ENCODE results near the gene NOTO.

Gene NOTO

DNA sequence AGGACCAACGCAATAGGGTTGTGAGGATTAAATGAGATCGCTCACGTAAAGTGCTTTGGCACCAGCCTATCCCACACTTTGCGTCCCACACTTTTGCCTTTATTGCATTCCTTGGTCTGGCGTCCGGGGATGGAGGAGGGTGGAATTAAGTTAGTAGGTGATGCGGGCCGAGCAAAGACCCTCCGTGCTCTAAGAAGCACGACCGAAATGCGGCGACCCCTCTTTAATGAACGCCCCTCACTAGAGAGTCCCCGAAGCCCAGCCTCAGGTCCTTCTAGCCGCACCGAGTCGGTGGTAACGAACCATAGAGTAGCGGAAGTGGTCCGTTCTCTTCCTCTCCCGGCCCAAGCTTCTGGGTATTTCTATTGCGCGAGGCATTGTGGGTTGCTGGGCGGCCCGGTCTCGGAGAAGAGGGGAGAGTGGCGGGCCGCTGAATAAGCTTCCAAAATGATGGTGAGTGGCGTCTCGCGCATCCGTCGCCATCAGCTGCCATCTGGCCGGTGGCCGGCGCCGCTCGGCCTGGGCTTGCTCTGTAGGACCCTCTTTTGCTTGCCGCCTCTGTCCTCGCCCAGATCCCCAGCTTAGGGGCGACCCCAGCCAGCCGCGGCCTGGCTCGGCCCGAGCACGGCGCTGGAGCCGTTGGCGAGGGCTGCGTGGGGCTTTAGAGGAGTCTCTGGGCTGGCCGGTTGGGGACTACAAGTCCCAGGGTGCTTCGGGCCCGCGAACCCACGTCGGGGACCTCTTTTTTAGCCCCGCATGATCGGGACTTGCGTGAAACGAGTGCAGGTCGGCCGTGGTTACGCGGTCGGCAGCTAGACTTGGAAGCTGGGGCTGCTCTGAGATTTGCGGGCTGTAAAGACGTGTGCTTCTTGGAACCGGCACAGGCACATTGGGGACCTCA, 31.8 kb downstream of the NOTO start, which contains the start of gene CCT7:
Gene CCT7, plus strand, starts transcription at position 377 of the 901 bp plus-strand sequence. Its CDS starts 71 bp downstream, at position 448.
- DNase-seq (ENCODE audit: low spot score) = peak; percentile 89

DNA sequence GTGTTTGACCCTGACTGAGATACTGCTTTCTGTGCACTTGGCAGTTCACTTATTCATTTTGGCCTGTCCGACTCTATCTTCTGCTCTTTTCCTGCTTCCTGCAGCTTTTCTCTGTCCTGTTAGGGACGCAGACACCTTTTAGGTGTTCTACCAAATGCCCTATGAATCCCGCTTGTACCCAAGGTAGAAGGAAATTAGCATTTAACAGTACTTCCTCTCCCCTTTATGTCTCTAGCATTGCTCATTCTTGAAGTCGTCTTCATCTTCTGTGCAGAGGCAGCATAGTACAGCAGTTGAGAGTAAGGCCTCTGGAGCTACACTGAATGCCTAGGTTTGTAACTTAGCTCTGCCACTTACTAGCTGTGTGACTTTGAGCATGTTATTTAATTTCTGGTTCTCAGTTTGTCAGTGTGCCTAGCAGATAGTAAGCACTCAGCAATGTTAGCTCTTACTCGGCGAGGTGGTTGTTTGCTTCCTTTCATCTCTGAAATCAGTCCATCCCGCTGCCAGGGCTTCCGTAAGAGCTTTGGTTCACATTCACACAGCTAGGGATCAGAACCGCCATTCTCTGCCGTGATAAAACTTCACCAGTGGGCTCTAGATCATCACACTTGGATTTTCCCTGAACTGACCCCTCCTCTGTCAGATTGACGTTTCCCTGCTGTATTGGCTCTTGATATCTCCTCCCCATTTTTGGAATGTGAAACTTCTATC, 33.1 kb downstream of the NOTO start:
- no peak for DNase-seq (ENCODE audit: low spot score)

DNA sequence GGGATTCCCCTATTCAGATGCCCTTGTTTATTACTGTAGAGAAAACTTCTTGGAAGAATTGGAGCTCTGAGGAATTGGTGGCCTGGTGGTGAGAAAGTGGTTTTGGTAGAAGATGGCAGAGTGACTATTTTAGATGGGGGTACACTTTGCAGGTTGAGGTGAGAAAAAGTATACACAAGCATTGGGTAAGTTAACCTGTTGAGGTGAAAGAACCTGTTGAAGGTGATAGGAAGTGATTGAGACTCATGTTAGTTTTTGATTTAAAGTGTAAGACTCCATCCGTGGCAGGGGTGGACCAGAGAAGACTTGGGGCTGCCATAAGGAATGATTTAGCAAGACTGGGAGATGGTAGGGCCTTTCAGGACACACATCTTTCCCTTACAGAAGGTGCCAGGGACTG, 34.8 kb downstream of the NOTO start:
- DNase-seq (ENCODE audit: low spot score) = no peak

DNA sequence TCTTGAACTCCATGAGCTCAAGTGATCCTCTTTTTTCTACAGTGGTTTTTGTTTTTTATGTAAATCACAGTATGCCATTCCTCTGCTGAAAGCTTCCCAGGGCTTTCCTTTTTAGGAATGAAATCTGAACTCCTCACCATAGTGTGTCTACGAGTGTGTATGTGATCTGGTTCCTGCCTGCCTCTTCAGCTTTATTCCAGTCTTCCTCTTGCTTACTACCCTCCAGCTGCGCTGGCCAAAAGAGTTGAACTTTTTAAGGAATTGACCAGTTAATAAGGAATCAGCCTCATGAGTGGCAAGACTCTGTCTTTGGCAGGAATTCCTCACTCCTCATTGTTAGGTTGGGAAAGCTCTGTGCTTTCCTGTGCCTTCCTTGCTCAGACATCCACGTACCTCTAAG, 35.8 kb downstream of the NOTO start:
- DNase-seq (ENCODE audit: low spot score) = no peak

DNA sequence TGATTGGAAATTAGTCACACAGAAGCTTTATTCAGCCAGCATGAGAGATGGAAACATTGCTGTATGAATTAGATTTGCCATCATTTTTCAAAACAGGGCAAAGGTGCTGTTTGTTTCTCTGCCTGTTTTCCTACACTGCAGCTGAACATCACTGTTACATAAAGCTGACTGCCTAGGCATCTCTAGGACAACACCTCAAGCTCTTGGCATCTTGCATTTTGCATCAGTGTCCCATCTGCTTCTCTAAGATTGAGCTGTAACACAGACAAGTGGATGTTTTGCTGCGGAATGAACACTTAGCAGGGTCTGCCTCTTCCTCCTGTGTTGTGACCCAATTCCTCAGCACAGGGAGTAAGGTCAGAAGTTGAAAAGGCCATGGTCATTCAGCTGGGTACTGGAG, 36.6 kb downstream of the NOTO start:
- no peak for DNase-seq (ENCODE audit: low spot score)

DNA sequence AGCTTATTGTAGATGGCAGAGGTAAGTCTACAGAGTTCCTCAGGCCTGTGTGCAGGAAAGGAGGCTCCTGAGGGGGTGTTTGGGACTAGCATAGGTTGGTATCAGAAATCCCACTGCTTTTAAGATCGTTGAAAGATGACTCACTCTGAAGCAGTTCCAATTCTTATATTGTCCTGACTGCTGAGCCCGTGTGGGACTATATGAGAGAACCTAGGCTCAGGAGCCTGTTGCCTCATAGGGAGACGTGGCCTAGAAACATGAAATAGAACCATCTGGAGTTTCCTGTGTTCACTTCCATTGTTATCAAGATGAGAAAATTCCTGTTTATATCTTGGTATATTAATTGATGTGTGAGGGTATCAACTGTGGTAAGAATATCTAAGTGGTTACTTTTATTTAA, 37.4 kb downstream of the NOTO start:
- DNase-seq (ENCODE audit: low spot score) = no peak

DNA sequence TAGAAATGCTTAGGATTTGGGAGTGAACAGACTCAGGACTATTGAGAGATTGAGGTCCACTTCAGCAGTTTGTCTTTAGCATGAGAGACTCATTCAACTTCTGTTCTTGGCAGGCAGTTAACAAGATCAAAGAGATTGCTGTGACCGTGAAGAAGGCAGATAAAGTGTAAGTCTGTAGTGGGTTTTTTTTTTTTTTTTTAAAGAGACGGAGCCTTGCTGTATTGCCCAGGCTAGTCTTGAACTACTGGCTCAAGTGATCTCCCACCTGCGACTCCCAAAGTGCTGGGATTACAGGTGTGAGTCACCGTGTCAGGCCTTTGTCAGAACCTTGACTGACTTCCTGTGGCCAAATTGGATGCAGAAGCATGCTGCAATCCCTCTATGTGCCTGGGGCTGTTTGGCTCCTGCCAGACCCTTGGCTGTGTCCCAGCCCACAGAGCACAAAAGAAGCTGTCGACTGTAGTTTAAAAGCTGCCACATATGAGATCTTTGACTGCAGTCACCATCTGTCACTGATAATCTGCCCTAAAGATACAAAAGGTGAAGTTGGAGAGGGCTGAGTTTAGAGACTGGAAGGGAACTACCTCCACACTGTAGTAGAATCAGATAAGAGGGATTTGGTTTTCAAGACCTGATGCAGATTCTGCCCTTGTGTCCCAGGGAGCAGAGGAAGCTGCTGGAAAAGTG, 41.7 kb downstream of the NOTO start:
- no peak for DNase-seq (ENCODE audit: low spot score)

DNA sequence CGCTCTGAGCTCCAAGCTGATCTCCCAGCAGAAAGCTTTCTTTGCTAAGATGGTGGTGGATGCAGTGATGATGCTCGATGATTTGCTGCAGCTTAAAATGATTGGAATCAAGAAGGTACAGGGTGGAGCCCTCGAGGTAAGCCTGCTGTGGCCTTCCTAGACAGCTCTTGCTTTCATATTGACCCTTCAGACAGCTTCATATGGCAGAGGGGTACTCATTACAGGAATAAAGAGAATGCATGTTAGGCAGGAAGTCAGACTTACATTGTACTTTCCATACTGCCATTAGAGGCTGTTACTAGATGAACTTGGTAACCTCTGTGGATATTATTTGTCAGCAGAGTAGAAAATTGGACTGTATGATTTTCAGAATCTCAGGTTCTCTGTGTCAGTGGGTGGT, 42.2 kb downstream of the NOTO start:
- DNase-seq (ENCODE audit: low spot score) = no peak

DNA sequence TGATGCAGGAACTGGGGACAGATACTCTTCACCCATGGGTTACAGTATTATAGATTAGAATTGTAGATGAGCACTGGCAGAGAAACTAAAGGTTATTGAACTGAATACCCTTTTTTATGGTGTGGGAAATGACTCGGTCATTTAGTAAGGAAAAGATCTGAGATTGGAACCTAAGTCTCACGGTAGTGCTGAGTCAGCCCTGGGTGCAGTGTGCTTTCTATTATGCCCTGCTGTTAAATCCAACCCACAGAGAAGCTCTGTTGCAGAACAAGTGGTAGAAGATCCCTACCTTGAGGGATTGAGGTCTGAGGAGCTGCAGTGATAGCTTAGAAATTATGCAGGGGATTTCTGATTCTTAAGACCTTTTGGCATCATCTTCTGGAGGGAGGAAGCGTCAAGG, 44.5 kb downstream of the NOTO start:
- DNase-seq (ENCODE audit: low spot score) = no peak

DNA sequence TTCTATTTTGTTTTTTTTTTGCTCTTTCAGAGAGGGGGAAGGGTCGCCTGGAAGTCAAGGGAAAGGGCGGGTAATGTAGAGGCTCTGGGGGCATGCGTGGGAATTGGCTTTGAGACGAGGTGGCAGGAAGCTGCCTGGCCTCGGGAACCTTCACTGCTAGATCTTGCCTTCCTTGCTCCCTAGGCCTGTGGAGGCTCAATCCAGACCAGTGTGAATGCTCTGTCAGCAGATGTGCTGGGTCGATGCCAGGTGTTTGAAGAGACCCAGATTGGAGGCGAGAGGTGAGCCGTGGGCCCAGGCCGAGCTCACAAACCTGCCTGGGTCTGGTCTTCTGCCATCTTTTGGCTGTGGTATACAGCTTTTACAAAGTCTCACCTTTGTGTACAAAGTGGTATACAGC, 47.3 kb downstream of the NOTO start:
- DNase-seq (ENCODE audit: low spot score) = no peak

DNA sequence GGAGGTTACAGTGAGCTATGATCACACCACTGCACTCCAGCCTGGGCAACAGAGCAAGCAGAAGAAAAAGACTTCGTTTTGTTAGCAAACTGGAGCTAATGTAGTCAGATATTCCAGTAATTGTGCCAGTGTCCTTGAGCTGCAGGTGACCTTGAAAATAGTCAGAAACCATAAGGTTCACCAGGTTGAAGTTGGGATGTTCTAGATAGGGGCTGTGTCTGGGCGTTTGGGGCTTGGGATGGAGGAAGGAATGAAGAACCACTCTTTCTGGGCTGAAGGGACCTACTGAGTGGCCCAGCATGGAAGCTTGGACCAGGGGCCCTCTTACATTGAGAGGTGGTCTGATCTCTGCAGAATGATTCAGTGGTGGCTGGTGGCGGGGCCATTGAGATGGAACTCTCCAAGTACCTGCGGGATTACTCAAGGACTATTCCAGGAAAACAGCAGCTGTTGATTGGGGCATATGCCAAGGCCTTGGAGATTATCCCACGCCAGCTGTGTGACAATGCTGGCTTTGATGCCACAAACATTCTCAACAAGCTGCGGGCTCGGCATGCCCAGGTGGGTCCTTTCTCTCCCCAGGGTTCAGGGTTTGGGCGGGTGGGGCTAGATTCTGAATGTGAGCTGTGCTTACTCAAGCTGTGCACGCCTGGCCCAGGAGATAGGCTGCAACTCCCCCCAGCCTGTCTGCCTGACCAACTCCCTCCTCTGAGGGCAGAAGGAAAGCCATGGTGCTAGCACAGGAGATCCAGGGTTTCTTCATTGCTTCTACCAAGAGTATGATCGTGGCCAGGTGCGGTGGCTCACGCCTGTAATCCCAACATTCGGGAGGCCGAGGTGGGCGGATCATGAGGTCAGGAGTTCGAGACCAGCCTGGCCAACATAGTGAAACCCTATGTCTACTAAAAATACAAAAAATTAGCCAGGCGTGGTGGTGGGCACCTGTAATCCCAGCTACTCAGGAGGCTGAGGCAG, 48.8 kb downstream of the NOTO start:
- DNase-seq (ENCODE audit: low spot score) = no peak

DNA sequence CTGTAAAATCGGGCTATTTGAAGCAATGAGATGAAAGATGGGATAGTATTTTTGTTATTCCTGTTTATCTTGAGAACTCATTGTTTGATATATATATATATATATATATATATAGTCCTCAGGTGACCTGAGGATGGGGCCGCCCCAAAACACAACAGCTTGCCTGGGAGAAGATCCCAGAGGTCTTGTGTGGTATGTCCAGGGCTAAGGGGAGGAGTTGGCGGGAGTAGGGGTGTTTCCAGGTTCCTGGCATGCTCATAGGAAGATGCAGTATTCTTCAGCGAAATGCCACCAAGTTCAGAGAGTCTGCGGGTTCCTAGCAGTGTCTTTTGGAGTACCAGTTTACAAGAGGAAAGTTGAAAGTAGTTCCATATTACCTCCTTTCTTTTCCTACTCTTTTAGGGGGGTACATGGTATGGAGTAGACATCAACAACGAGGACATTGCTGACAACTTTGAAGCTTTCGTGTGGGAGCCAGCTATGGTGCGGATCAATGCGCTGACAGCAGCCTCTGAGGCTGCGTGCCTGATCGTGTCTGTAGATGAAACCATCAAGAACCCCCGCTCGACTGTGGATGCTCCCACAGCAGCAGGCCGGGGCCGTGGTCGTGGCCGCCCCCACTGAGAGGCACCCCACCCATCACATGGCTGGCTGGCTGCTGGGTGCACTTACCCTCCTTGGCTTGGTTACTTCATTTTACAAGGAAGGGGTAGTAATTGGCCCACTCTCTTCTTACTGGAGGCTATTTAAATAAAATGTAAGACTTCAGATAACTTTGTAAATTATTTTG, 50.1 kb downstream of the NOTO start:
- DNase-seq (ENCODE audit: low spot score) = no peak

DNA sequence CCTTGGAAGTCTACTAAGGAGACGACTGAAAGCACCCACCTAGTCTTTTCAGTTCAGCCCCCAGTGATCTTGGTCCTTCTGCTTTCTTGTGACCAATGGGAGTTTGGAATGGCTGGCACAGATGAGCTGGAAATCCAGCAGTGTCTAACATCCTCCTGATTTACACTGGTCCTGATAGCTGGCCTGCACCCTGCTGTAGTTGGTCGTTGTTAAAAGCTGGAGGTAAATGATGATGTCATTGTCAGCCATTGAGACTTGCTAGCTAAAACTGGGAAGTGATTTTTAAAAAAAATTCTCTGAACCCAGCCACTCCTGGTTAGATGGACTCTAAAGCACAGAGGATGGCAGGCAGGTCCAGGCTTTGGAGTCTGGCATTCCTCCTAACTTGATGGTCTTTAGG, 51.0 kb downstream of the NOTO start:
- no peak for DNase-seq (ENCODE audit: low spot score)

DNA sequence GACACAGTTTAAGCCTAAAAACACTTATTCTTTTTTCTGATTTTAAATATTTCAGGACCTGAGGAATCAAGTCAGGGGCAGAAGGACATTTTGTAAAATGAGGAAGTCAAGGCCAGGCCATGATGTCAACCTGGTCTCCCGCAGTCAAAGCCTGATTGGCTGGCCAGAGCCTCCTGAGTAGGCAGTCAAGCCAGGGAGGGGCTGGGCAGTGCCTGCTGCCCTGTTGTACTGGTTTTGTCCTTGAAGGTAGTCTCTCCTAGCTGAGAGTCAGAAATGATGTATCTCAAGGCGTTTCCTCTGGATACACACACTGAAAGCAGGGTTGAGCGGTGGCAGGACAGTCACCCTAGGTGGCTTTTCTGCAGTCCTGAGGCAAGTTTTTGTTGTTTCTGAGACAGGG, 51.5 kb downstream of the NOTO start:
- no peak for DNase-seq (ENCODE audit: low spot score)

DNA sequence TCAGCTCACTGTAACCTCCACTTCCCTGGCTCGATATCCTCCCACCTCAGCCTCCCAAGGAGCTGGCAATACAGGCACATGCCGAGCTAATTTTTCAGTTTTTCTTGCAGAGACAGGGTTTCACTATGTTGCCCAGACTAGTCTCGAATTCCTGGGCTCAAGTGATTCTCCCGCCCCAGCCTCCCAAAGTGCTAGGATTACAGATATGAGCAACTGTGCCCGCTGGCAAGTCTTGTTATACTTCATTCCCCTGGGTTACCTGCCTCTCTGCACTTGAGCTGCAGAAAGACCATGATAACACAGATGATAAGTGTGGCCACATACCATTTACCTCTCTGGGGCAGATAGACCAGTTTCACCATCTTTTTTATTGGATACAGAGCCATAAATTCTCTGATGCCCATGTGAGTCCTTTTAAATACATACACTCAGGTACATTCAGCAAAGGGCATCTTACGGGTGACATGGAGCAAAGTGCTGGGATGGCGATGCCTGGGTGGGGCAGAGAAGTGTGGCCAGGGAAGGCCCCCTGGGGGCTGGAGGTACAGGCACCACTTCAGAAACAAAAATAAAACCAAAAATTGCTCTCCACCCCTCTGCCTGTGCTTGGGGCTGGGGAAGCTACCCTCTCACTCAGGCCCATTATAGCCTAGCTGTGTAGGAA, 52.1 kb downstream of the NOTO start:
- DNase-seq (ENCODE audit: low spot score) = no peak

DNA sequence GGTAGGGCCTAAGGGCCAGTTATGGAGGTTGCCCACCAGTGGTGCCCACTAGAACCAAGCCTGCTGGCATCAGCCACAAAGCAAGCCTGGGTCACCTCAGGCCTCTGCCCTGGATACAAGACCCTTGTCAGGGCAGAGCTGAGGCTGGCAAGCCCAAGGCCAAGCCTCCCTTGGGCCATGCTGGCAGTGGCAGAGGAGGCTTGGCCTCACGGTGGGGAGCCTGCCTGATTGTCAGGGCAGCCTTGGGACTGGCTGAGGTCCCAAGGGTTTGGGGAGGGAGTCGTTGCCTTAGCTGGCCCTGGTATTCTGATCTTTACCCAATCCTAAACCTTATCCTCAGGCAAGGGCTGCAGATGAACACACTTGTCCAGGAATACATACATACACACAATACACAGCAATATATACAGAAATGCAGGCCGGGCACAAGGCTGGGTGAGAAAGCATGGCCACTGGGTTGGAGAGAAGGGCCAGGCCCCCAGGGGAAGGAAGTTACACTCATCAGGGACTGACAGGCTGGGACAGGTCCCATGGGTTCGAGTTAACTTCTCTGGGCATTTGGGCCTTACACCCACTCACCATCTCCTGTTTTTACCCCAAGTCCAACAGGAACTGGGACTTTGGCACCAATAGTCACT, 52.8 kb downstream of the NOTO start:
- no peak for DNase-seq (ENCODE audit: low spot score)

DNA sequence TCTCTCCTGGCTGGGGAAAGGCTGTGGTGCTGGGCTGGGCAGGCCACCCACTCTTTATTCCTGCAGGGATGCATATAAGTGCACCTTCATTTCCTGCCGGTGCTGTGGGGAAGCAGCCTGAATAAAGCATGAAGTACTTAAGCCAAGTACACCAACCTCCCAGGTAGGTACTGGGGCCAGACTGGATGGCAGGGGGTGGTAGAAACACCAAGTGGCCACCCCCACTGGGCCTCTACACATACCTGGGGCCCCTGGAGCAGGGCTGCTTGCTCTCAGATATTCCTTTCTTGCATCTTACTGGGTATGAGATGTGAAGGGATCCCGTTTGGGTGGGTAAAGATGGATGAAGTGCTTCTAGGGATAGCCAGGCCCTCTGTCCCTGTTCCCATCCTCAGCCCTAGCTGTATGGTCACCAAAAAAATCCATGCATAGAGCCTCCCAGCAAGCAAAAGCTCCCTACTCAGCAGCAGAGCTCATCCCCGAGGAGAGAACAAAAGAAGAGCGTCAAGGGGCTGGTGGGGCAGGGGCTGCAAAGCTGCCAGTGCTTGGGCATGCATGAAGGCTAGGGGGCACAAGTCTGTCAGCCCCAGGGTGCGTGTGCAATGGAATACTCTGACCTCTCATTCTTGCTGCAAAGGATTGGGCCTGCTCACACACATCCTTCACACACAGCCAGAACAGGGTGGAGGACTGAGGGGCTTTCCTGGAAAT, 53.7 kb downstream of the NOTO start:
- DNase-seq (ENCODE audit: low spot score) = no peak

DNA sequence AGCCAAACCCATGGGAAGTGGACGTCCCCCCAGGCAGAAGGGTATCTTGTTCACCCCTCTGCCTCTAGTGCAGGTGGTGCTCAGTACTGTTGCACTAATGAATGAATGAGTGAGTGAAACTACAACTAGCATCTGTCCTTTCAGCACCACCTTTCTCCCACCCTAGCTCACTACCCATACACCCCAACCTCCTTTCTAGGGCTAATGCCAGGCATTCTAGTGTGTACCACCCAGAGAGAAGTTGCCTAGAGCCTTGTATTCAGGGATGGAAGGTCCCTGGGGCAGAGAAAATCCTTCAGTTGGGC, 54.2 kb downstream of the NOTO start:
- no peak for DNase-seq (ENCODE audit: low spot score)

DNA sequence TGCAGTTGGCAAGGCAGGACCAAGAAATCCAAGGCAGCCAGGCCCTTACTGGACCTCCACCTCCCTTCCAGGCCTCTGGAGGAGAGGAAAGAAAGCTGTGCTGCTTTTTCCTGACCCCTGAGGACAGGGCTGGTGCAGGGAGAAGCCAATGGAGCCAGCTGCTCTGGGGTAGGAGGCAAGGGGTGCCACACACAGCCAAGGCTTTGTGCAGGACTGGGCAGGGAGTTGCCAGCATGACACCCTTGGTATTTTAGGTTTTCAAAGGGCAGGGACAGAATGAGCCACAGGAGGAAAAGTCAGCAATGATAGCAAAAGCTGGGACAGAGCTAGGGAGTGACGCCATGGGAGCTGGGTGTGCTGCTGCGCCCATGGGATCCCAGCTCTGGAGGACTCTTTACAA, 54.6 kb downstream of the NOTO start:
- no peak for DNase-seq (ENCODE audit: low spot score)

Data from CD4-positive, alpha-beta T cell treated with Interleukin-6 at 100 ng/mL for 8 hours (primary cell).